GM21381 (cell line): ENCODE data around the gene HEXIM2.
A peak's percentile ranks its signal among the peaks of the same experiment; 100 is the strongest.

Source experiments
- ATAC-seq: cut with Tn5 transposase; IDR thresholded peaks from one replicate; pipeline ENCODE4 v1.9.1; 2021; ENCODE audit warnings: mild to moderate bottlenecking, moderate library complexity; ENCODE audit not compliant: unreplicated experiment

The HEXIM2 gene

DNA sequence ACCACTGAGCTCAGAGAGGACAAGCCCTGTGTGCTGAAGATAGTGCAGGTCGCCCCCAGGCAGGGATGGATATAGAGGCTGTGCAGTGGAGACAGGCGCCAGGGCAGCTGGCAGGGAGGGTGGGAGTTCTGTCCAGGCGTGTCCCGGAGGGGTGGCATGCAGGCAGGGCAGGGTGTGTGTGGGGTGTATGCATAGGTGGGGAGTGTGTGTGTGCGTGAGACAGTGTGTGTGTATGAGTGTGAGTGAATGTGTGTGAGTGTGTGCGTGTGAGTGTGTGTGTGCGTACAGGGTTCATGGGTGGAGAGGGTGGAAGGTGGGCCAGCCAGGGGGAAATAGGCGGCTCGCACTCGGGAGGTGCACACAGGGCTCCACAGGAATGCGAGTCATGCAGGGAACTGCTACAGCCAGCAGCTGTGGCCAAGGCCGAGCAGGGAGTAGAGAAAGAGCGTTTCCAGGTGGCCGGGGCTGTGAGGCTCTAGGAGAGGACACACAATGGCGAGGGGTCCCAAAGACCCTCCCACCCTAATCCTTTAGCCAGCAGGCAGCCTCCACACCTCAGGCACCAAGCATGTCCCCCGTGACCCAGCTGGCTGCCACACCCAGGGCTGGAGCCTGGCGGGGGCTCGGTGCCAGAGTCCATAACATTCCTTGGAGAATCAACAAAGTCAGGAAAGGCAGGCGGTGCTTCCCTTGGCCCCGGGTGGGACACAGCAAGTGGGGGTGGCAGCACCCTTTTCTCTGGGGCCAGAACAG is 34.0 kb upstream of the HEXIM2 start:
- no peak for ATAC-seq

DNA sequence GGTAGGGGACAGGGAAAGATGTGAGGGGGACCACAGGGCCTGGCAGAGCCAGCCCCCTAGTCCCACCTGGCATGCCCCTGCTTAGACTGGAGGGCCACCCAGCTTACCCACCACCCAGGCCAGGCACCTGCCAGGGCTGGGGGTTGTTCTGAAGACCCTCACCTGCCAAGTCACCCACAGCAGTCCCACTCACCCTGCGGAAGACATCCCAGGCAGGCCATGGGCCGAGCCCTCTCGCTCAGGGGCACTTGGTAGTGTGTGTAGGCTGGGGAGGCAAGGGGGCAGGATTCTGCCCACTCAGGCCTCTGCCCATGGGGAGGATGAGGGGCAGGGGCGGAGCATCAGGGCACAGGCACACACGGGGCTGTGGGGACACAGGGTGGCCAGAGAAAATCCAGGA is 33.3 kb upstream of the HEXIM2 start:
- no peak for ATAC-seq

GRCh38 chr17:45128989-45129388 is 32.7 kb upstream of the HEXIM2 start:
- ATAC-seq: no peak

- ATAC-seq: no peak
These were observed 32.2 kb upstream of the HEXIM2 start for GRCh38 chr17:45129426-45129939.

GRCh38 chr17:45129940-45130680 is 31.6 kb upstream of the HEXIM2 start:
- ATAC-seq: no peak

DNA sequence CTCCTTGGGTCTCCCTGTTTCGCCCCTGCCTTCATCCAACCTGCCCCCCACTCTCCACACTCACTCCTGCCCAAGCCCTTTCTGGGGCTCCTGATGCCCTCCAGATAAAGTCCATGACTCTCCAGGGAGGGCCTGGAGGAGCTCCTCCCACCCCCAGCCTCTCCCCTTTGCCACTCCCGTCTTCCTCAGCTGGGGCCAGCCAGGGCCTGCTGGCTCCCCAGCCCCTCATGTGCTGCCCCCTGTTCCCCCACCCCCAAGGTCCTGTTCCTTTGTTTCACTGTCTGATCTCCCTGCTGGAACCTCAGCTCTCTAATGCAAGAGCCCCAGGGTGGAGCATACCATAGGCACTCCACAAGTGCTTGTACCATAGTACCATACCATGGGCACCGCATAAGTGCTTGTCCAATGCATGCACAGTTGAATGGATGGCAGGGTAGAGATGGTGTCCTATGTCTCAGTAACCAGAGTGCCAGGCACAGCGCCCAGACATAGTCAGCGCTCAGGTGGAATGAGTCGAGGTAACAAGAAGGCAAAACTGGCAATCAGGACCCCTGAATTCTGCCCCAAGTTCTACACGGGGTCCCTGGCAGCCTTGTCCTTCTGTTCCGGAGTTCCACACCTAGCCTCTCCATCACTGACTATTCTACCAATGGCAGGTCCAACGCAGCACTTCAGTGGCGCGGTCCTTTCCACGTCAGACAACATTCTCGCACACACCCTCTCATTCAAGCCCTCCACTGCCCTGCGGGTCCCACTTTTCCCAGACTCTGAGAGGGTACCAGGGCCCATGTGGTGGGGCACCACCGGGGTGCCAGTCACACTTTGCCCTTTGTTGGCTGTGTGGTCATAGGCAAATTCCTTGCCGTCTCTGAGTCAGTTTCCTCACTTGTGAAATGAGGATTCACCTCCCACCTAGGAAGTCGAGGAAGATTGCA is 30.7 kb upstream of the HEXIM2 start:
- no peak for ATAC-seq

GRCh38 chr17:45131616-45132319 is 29.9 kb upstream of the HEXIM2 start:
- no peak for ATAC-seq

DNA sequence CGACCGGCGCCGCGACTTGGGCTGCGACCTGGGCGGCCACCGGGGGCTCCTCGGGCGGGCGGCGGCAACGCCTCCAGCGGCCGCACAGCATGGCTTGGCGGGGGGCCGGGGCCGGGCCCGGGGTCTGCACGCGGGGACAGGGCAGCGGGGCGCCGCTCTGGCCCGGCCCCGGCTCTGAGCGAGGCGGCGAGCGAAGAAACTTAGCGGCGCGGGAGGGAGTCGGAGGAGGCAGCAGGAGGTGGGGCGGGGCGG is 29.4 kb upstream of the HEXIM2 start, which contains the start of gene PLCD3:
TSS of gene PLCD3 (minus strand) at position 196 of the 252 bp plus-strand sequence. CDS start at position 91, 105 bp downstream.
- no peak for ATAC-seq

GRCh38 chr17:45132572-45133463 is 28.9 kb upstream of the HEXIM2 start:
- ATAC-seq: peak; percentile 30

DNA sequence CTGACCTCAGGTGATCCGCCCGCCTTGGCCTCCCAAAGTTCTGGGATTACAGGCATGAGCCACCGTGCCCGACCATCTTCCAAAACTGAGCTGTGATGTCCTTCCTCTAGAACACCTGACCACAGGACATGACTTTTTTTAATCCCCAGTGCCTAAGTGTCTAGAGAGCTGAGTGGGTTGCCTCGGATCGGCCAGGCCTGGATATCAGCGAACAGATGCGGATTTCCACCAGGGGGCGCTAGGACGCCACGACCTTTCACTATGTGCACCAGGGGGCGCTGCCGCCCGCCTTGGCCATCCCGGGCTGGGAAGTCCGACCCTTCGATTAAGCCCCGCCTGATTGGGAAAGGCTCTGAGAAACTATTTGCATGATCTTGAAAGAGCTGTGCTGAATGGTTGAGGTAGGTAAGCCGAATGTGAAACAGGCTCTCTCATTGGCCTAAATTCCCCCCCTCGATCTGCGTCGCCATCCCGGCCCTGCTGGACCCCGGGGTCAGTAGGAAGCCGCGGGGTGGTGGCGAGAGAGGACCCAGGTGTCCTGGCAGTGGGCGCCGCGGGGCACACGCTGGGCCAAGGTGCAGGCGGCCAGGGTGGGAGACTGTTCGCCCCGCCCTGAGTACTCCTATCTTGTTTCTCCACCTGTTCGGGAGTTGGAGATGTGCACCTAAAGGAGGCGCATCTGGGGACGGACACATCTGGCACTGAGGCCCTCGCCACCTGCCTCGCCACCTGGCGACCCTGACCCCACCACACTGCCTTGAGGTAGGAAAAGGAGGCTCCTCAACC is 26.3 kb upstream of the HEXIM2 start, which contains the start of gene ACBD4:
TSS of gene ACBD4 (plus strand) at position 496 of the 786 bp plus-strand sequence. CDS start 458 bp downstream, outside the sequence.
- peak; percentile 74 for ATAC-seq

DNA sequence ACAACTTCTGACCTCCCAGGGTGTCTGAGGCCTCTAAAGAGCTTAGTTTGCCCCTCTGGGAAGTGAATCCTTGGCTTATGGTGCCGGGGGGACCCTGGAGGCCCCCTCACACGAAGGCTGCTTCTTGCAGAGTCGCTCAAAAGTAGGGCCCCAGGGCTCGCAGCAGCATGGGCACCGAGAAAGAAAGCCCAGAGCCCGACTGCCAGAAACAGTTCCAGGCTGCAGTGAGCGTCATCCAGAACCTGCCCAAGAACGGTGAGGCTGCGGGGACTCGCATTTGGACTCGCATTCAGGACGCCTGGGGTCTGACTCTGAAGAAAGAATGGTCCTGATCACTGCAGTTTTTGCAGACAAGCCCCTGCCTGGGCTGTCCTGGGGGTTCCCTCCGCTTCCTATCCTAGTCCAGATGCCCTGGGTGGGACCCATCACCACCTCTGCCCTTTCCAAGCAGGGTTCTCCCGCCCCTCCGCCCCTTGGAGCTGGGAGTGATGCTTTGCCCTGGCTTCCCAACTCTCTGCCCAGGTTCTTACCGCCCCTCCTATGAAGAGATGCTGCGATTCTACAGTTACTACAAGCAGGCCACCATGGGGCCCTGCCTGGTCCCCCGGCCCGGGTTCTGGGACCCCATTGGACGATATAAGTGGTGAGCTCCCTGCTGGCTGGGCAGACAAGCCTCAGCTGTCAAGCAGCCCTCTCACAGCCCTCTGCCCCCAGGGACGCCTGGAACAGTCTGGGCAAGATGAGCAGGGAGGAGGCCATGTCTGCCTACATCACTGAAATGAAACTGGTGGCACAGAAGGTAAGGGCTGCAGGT is 25.5 kb upstream of the HEXIM2 start:
- no peak for ATAC-seq

DNA sequence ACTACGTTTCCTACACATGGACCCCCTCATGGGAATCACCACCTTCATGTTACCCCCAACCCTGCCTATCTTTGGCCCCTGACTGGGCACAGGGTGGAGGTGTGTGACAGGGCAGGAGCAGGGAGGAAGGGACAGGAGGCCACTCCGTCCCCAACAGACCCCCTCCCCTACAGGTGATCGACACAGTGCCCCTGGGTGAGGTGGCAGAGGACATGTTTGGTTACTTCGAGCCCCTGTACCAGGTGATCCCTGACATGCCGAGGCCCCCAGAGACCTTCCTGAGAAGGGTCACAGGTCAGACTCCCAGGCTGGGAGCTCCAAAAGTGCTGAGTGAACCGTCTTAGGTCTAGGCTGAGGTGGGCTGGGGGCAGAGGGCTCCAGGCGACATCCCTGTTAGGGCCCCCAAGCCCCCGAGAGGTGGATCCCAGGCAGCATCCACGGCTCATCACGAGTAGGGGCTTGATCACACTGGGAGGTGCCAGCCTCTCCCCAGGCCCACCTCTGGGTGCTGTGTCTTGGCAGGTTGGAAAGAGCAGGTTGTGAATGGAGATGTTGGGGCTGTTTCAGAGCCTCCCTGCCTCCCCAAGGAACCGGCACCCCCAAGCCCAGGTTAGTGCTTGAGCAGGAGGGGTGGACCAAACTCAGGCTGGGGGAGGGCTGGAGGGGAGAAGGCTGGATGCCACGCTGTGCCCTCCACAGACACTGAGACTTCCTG is 24.7 kb upstream of the HEXIM2 start:
- no peak for ATAC-seq

DNA sequence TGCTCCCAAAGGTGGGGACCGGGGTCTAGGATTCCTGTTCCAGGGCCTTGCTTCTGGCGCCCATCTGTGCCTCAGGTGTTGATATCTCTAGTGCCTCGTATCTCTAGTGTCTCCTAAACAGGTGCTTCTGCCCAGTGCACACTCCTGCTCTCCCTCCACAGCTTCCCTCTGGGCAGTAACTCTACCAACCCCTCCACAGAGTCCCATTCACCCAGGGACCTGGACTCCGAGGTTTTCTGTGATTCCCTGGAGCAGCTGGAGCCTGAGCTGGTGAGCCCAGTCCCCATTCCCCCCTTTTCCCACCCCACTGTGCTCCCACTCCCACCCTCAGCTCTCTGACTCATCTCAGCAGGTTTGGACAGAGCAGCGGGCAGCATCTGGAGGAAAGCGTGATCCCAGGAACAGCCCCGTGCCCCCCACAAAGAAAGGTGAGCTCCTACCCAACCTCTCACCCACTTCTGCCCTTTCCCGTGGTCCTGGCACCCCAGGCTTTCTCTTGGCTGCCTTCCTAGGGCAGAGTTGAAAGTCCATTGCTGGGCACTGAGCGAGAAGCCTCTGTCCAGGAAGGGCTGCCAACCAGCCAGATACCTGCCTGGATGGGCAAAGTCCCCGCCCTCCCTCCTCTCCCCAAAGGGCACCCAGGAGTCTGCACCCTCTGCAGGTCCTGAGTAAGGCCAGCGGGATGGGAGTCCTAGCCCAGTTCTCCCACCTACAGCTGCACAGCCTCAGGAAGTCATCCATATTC is 23.9 kb upstream of the HEXIM2 start:
- ATAC-seq: no peak

DNA sequence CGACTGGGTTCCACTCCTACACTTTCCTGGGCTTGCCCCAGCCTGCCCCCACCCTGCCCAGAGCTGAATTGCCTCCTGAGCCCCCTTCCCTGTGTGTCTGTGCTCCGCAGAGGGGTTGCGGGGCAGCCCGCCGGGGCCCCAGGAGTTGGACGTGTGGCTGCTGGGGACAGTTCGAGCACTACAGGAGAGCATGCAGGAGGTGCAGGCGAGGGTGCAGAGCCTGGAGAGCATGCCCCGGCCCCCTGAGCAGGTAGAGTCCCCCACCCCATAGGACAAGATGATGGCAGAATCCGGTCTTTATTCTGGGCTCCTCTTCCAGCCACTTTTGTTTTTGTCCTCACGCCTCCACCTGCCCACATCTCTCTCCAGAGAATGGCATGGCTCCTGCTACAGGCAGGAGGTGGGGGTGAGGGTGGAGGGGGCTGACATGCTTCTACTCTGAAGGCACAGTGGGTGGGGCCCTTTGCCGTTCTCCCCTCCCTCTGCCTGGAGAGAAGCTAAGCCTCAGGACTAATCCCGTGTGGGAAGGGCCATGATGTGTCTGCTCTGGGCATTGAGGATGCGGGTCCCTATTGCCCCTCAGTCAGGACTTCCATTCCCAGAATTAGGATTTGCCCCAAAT is 22.7 kb upstream of the HEXIM2 start:
- no peak for ATAC-seq

- ATAC-seq: no peak
These were observed 22.1 kb upstream of the HEXIM2 start for GRCh38 chr17:45139533-45139920.

GRCh38 chr17:45143094-45143670 is 18.5 kb upstream of the HEXIM2 start:
- ATAC-seq: no peak
